Endothelial cell (in vitro differentiated cells): Measurements from ENCODE around the gene APCS. TPM values are rescaled to one million over a fixed set of nuclear protein-coding genes. Genes with fewer than 3 reads are reported as not detected.

Experiments
- DNase-seq: peaks from one replicate; pipeline ENCODE4 v3.0.0; 2021; ENCODE audit warnings: low spot score
- H3K27ac Mint-ChIP-seq: one replicate; pipeline ENCODE4 v1.8.0; 2021; ENCODE audit warnings: mixed read lengths, inconsistent platforms; ENCODE audit not compliant: unreplicated experiment
- H3K27me3 Mint-ChIP-seq: one replicate; pipeline ENCODE4 v1.8.0; 2021; ENCODE audit warnings: mild to moderate bottlenecking, moderate library complexity, mixed read lengths, inconsistent platforms; ENCODE audit not compliant: unreplicated experiment
- H3K36me3 Mint-ChIP-seq: one replicate; pipeline ENCODE4 v1.8.0; 2021; ENCODE audit warnings: mild to moderate bottlenecking, low read depth, mixed read lengths, inconsistent platforms; ENCODE audit not compliant: unreplicated experiment
- H3K4me1 Mint-ChIP-seq: one replicate; pipeline ENCODE4 v1.8.0; 2021; ENCODE audit warnings: mild to moderate bottlenecking, mixed read lengths, inconsistent platforms; ENCODE audit not compliant: unreplicated experiment
- H3K4me3 Mint-ChIP-seq: one replicate; pipeline ENCODE4 v1.8.0; 2021; ENCODE audit warnings: mild to moderate bottlenecking, mixed read lengths, inconsistent platforms; ENCODE audit not compliant: unreplicated experiment
- H3K9me3 Mint-ChIP-seq: one replicate; pipeline ENCODE4 v1.8.0; 2021; ENCODE audit warnings: mixed read lengths, inconsistent platforms; ENCODE audit not compliant: unreplicated experiment
- CTCF ChIP-seq: fragments of 200-600 bp; sonication (generic); IDR thresholded peaks from one replicate; pipeline ENCODE4 v1.5.0; 2021; ENCODE audit warnings: antibody characterized with exemption; ENCODE audit not compliant: unreplicated experiment
- total RNA-seq: library from RNA; stranded (reverse); fragmentation: NEBNext Ultra II Directional; extraction: Animal tissue kit (Norgen Biotek cat#: 25700); gene quantifications from one replicate; pipeline ENCODE4 v1.2.1, GENCODE V29; 2021; ENCODE audit not compliant: unreplicated experiment

APCS gene
- total RNA-seq, 1 donor from 2014 or later, result not detected

GRCh38 chr1:159560599-159560998, 27.0 kb upstream of the APCS start:
- Mint-ChIP-seq H3K27me3 (no peaks in the 10 kb centered on the region), H3K4me3 (no peak overlapping the region), H3K27ac (no peak overlapping the region), H3K36me3 (no peaks in the 10 kb centered on the region), H3K9me3 (no peaks in the 10 kb centered on the region), H3K4me1 (no peaks in the 10 kb centered on the region)
- no peak for DNase-seq
- TF ChIP-seq CTCF, result no peak

GRCh38 chr1:159561497-159561896, 26.1 kb upstream of the APCS start:
- Mint-ChIP-seq H3K27ac (no peak overlapping the region), H3K9me3 (no peaks in the 10 kb centered on the region), H3K4me3 (no peak overlapping the region), H3K4me1 (no peaks in the 10 kb centered on the region), H3K27me3 (no peaks in the 10 kb centered on the region), H3K36me3 (no peaks in the 10 kb centered on the region)
- TF ChIP-seq CTCF, result no peak
- no peak for DNase-seq

GRCh38 chr1:159562680-159563079, 24.9 kb upstream of the APCS start:
- Mint-ChIP-seq H3K27me3 (no peaks in the 10 kb centered on the region), H3K4me1 (no peaks in the 10 kb centered on the region), H3K4me3 (no peak overlapping the region), H3K9me3 (no peaks in the 10 kb centered on the region), H3K36me3 (no peaks in the 10 kb centered on the region), H3K27ac (no peak overlapping the region)
- TF ChIP-seq CTCF, result no peak
- no peak for DNase-seq

GRCh38 chr1:159577446-159577845, 10.2 kb upstream of the APCS start:
- H3K4me1 Mint-ChIP-seq, result no peaks in the 10 kb centered on the region
- H3K9me3 Mint-ChIP-seq, result peaks cover 7% of the 10 kb centered on the region
- H3K27me3 Mint-ChIP-seq, result peaks cover 1% of the 10 kb centered on the region
- H3K27ac Mint-ChIP-seq, result no peak overlapping the region
- TF ChIP-seq CTCF, result no peak
- peaks cover 6% of the 10 kb centered on the region for H3K36me3 Mint-ChIP-seq
- H3K4me3 Mint-ChIP-seq, result no peak overlapping the region
- no peak for DNase-seq

- H3K27ac Mint-ChIP-seq, result no peak overlapping the region
- no peaks in the 10 kb centered on the region for H3K36me3 Mint-ChIP-seq
- no peak overlapping the region for H3K4me3 Mint-ChIP-seq
- no peaks in the 10 kb centered on the region for H3K4me1 Mint-ChIP-seq
- DNase-seq, result no peak
- no peaks in the 10 kb centered on the region for H3K9me3 Mint-ChIP-seq
- no peak for TF ChIP-seq CTCF
- peaks cover 1% of the 10 kb centered on the region for H3K27me3 Mint-ChIP-seq
Measured at GRCh38 chr1:159580340-159580739, 7.3 kb upstream of the APCS start.
